ENCODE results near the gene PALM. TPM values are rescaled to one million over a fixed set of nuclear protein-coding genes. Genes with fewer than 3 reads are reported as not detected.

PALM gene
- total RNA-seq, 2 experiments from 2014 or later, result 1.2 TPM; not detected in 1

- no peak overlapping the region for H2AFZ ChIP-seq (ENCODE audit: low read length)
- no peaks in the 10 kb centered on the region for H3K36me3 ChIP-seq (ENCODE audit: insufficient read depth, low read length)
- H3K4me2 ChIP-seq (ENCODE audit: low read length), result no peak overlapping the region
- H3K27ac ChIP-seq (ENCODE audit: low read depth, low read length, poor library complexity, severe bottlenecking), result no peak overlapping the region
- no peaks in the 10 kb centered on the region for H4K20me1 ChIP-seq (ENCODE audit: insufficient read depth, low read length)
- intact Hi-C loops (cut with micrococcal nuclease; ENCODE audit: unreplicated experiment), result loop anchor here (5.0 kb wide), 2 partner anchors 50 to 145 kb away; partner anchors contain the start of gene HCN2
- H3K4me1 ChIP-seq (ENCODE audit: insufficient read depth, low read length, poor library complexity, severe bottlenecking), result peaks cover 19% of the 10 kb centered on the region
- no peak for DNase-seq (ENCODE audit: low spot score)
- H3K4me3 ChIP-seq (ENCODE audit: low read depth, low read length, poor library complexity, severe bottlenecking), result no peak overlapping the region
- no peak for TF ChIP-seq EZH2phosphoT487 (IDR thresholded peaks at IDR 0.05; ENCODE audit: borderline replicate concordance, low read depth, low read length)
- TF ChIP-seq CTCF (conservative IDR thresholded peaks at IDR 0.05; ENCODE audit: low read length), result no peak
- H3K9me3 ChIP-seq (ENCODE audit: low read length), result no peaks in the 10 kb centered on the region
- H3K79me2 ChIP-seq (ENCODE audit: insufficient read depth, low read depth, low read length), result no peaks in the 10 kb centered on the region
- ChIA-PET CTCF (ENCODE audit: unreplicated experiment) (no interaction called here), POLR2A (no interaction called here)
- H3K9me2 ChIP-seq (ENCODE audit: insufficient read depth, low read length), result no peaks in the 10 kb centered on the region
- no TSS peak for BruUV-seq (replicated peaks)
These were observed 23.7 kb downstream of the PALM start for GRCh38 chr19:732148-733069.

GRCh38 chr19:734716-735115 lies 26.0 kb downstream of the PALM start:
- H3K36me3 ChIP-seq (ENCODE audit: insufficient read depth, low read length), result no peaks in the 10 kb centered on the region
- POLR2A ChIA-PET, result no interaction called here
- H3K27ac ChIP-seq (ENCODE audit: low read depth, low read length, poor library complexity, severe bottlenecking), result no peak overlapping the region
- CTCF ChIA-PET (ENCODE audit: unreplicated experiment), result no interaction called here
- H3K79me2 ChIP-seq (ENCODE audit: insufficient read depth, low read depth, low read length), result no peaks in the 10 kb centered on the region
- peaks cover 3% of the 10 kb centered on the region for H3K4me1 ChIP-seq (ENCODE audit: insufficient read depth, low read length, poor library complexity, severe bottlenecking)
- H3K4me3 ChIP-seq (ENCODE audit: low read depth, low read length, poor library complexity, severe bottlenecking), result no peak overlapping the region
- H4K20me1 ChIP-seq (ENCODE audit: insufficient read depth, low read length), result no peaks in the 10 kb centered on the region
- DNase-seq (ENCODE audit: low spot score), result no peak
- H3K4me2 ChIP-seq (ENCODE audit: low read length), result no peak overlapping the region
- no peak overlapping the region for H2AFZ ChIP-seq (ENCODE audit: low read length)
- TF ChIP-seq EZH2phosphoT487 (IDR thresholded peaks at IDR 0.05; ENCODE audit: borderline replicate concordance, low read depth, low read length) (no peak), CTCF (conservative IDR thresholded peaks at IDR 0.05; ENCODE audit: low read length) (no peak)
- no peaks in the 10 kb centered on the region for H3K9me3 ChIP-seq (ENCODE audit: low read length)
- H3K9me2 ChIP-seq (ENCODE audit: insufficient read depth, low read length), result no peaks in the 10 kb centered on the region
- intact Hi-C loops (cut with micrococcal nuclease; ENCODE audit: unreplicated experiment), result loop anchor here (1.0 to 5.0 kb wide), 3 partner anchors 52 to 147 kb away; partner anchors contain the start of gene HCN2
- BruUV-seq (replicated peaks), result no TSS peak

- H3K9me3 ChIP-seq (ENCODE audit: low read length), result no peaks in the 10 kb centered on the region
- H3K4me2 ChIP-seq (ENCODE audit: low read length), result no peak overlapping the region
- H3K4me1 ChIP-seq (ENCODE audit: insufficient read depth, low read length, poor library complexity, severe bottlenecking), result no peaks in the 10 kb centered on the region
- intact Hi-C loops (cut with micrococcal nuclease; ENCODE audit: unreplicated experiment), result no loop called here
- no peak for TF ChIP-seq CTCF (conservative IDR thresholded peaks at IDR 0.05; ENCODE audit: low read length)
- TF ChIP-seq EZH2phosphoT487 (IDR thresholded peaks at IDR 0.05; ENCODE audit: borderline replicate concordance, low read depth, low read length), result no peak
- DNase-seq (ENCODE audit: low spot score), result no peak
- H2AFZ ChIP-seq (ENCODE audit: low read length), result no peak overlapping the region
- no TSS peak for BruUV-seq (replicated peaks)
- CTCF ChIA-PET (ENCODE audit: unreplicated experiment), result no interaction called here
- POLR2A ChIA-PET, result no interaction called here
- no peaks in the 10 kb centered on the region for H3K9me2 ChIP-seq (ENCODE audit: insufficient read depth, low read length)
- no peaks in the 10 kb centered on the region for H4K20me1 ChIP-seq (ENCODE audit: insufficient read depth, low read length)
- H3K36me3 ChIP-seq (ENCODE audit: insufficient read depth, low read length), result no peaks in the 10 kb centered on the region
- no peak overlapping the region for H3K4me3 ChIP-seq (ENCODE audit: low read depth, low read length, poor library complexity, severe bottlenecking)
- no peaks in the 10 kb centered on the region for H3K79me2 ChIP-seq (ENCODE audit: insufficient read depth, low read depth, low read length)
- no peak overlapping the region for H3K27ac ChIP-seq (ENCODE audit: low read depth, low read length, poor library complexity, severe bottlenecking)
These were observed 27.4 kb downstream of the PALM start for GRCh38 chr19:736125-736524.
